SK-N-SH (cell line): ENCODE results near the gene PPP1R37. TPM values are rescaled to one million over a fixed set of nuclear protein-coding genes. Genes with fewer than 3 reads are reported as not detected.
"Not testable (repeated sequence)": the region's sequence is repeated elsewhere in the genome, so short reads cannot be mapped to it uniquely, and the experiment has no call there.

Experiments used
- CTCF ChIA-PET: fragments of 300-600, 350-600 bp; formaldehyde crosslinking; extraction: SDS; loops from one replicate; lab custom pipeline; 2021; lab: Yijun Ruan, JAX
- POLR2A ChIA-PET: fragments of 350-600 bp; sonication (Branson Sonifier 250); formaldehyde crosslinking; extraction: SDS; loops from one replicate; lab custom pipeline; 2020; ENCODE audit warnings: antibody characterized with exemption, inconsistent platforms; lab: Yijun Ruan, JAX
- DNase-seq: peaks from one replicate; pipeline ENCODE4 v3.0.0; 2012
- H2AFZ ChIP-seq: fragments of 200-600 bp; sonication (generic); 2 replicates; pipeline ENCODE4 v1.8.1; 2016; ENCODE audit warnings: antibody characterized with exemption, mild to moderate bottlenecking, low read depth
- H3F3A ChIP-seq: fragments of 200-600 bp; sonication (generic); replicated peaks from 2 replicates; pipeline ENCODE3; 2016; ENCODE audit warnings: antibody characterized with exemption, mild to moderate bottlenecking; ENCODE audit not compliant: insufficient read depth
- H3K27ac ChIP-seq, 2 experiments: fragments of 200-500 bp in 1 of 2; fragments of 200-600 bp in 1 of 2; sonication (Bioruptor generic) in 1 of 2; sonication (generic), shearing (Covaris generic) in 1 of 2; 2 replicates each; pipeline versions ENCODE4 v1.5.1 to v1.6.1; 2014 to 2016; ENCODE audit warnings: low read depth in 2 of 2, inconsistent platforms in 1 of 2, low read length in 1 of 2, mild to moderate bottlenecking in 1 of 2, mixed read lengths in 1 of 2
- H3K27me3 ChIP-seq: fragments of 200-600 bp; sonication (generic), shearing (Covaris generic); 2 replicates; pipeline ENCODE4 v1.6.1; 2016; ENCODE audit warnings: mixed run types; ENCODE audit not compliant: insufficient read depth
- H3K36me3 ChIP-seq, 2 experiments: fragments of 200-500 bp in 1 of 2; fragments of 200-600 bp in 1 of 2; sonication (Bioruptor generic) in 1 of 2; sonication (generic) in 1 of 2; replicated peaks in 1 of 2; 2 replicates each; pipeline versions ENCODE3 to v1.5.1; 2014 to 2016; ENCODE audit warnings: low read length in 1 of 2, mild to moderate bottlenecking in 1 of 2; ENCODE audit not compliant: insufficient read depth in 2 of 2, control insufficient read depth in 1 of 2
- H3K4me1 ChIP-seq, 2 experiments: fragments of 200-500 bp in 1 of 2; fragments of 200-600 bp in 1 of 2; sonication (Bioruptor generic) in 1 of 2; sonication (generic), shearing (Covaris generic) in 1 of 2; 2 replicates each; pipeline versions ENCODE4 v1.5.1 to v1.6.1; 2014 to 2016; ENCODE audit warnings: low read depth in 1 of 2, low read length in 1 of 2, mixed run types in 1 of 2; ENCODE audit not compliant: insufficient read depth in 2 of 2, control insufficient read depth in 1 of 2
- H3K4me2 ChIP-seq: fragments of 200-600 bp; sonication (generic), shearing (Covaris generic); 2 replicates; pipeline ENCODE4 v1.6.1; 2017; ENCODE audit warnings: mixed run types
- H3K4me3 ChIP-seq, 2 experiments: fragments of 200-500 bp in 1 of 2; fragments of 200-600 bp in 1 of 2; sonication (Bioruptor generic) in 1 of 2; sonication (generic), shearing (Covaris generic) in 1 of 2; 2 replicates each; pipeline versions ENCODE4 v1.5.1 to v1.8.1; 2014 to 2016; ENCODE audit warnings: low read depth in 2 of 2, inconsistent platforms in 1 of 2, low read length in 1 of 2, mild to moderate bottlenecking in 1 of 2, mixed read lengths in 1 of 2, moderate library complexity in 1 of 2
- H3K79me2 ChIP-seq: fragments of 200-600 bp; sonication (generic); 2 replicates; pipeline ENCODE4 v1.8.1; 2017; ENCODE audit warnings: mild to moderate bottlenecking; ENCODE audit not compliant: insufficient read depth
- H3K9ac ChIP-seq: fragments of 200-600 bp; sonication (generic); 2 replicates; pipeline ENCODE4 v1.6.1; 2017; ENCODE audit warnings: mixed run types
- H3K9me2 ChIP-seq: fragments of 200-600 bp; sonication (generic); 2 replicates; pipeline ENCODE4 v1.6.1; 2017; ENCODE audit warnings: mixed run types
- H3K9me3 ChIP-seq: fragments of 200-600 bp; sonication (generic); 2 replicates; pipeline ENCODE4 v1.6.1; 2017; ENCODE audit warnings: mixed run types, mild to moderate bottlenecking, moderate library complexity
- H4K20me1 ChIP-seq: fragments of 200-600 bp; sonication (generic); 2 replicates; pipeline ENCODE4 v1.6.1; 2017; ENCODE audit warnings: mild to moderate bottlenecking, mixed run types; ENCODE audit not compliant: insufficient read depth
- CHD2 ChIP-seq: fragments of 150-350 bp; IDR thresholded peaks from 2 replicates; pipeline ENCODE4 v1.6.1; 2018; ENCODE audit warnings: low read length; ENCODE audit not compliant: partially characterized antibody
- ELF1 ChIP-seq: IDR thresholded peaks from 2 replicates; pipeline ENCODE4 v1.4.0; 2012
- EP300 ChIP-seq, 2 experiments: IDR thresholded peaks; 2 replicates each; pipeline versions ENCODE4 v1.4.0 to v1.6.1; 2012; ENCODE audit warnings: borderline replicate concordance in 1 of 2, low read depth in 1 of 2, low read length in 1 of 2
- FOXM1 ChIP-seq: IDR thresholded peaks from 2 replicates; pipeline ENCODE4 v1.4.0; 2012; ENCODE audit warnings: low read depth, mild to moderate bottlenecking
- GATA2 ChIP-seq: sonication (generic); formaldehyde crosslinking; IDR thresholded peaks from 2 replicates; pipeline ENCODE4 v1.5.0; 2020; ENCODE audit warnings: mild to moderate bottlenecking, missing genetic modification reagents
- IRF3 ChIP-seq: fragments of 150-350 bp; IDR thresholded peaks from 2 replicates; pipeline ENCODE4 v1.6.1; 2016; ENCODE audit warnings: mild to moderate bottlenecking, low read depth, low read length
- MXI1 ChIP-seq: IDR thresholded peaks from 2 replicates; pipeline ENCODE4 v1.6.1; 2012; ENCODE audit warnings: mild to moderate bottlenecking, low read depth, low read length, improper control_type of control experiment
- POLR2AphosphoS5 ChIP-seq: IDR thresholded peaks from 2 replicates; pipeline ENCODE4 v1.6.1; 2012; ENCODE audit warnings: low read depth, low read length
- RAD21 ChIP-seq: IDR thresholded peaks from 2 replicates; pipeline ENCODE4 v1.6.1; 2012; ENCODE audit warnings: mild to moderate bottlenecking, low read length
- RCOR1 ChIP-seq: fragments of 150-350 bp; IDR thresholded peaks from 2 replicates; pipeline ENCODE4 v1.6.1; 2017; ENCODE audit warnings: antibody characterized with exemption, low read length
- REST ChIP-seq: IDR thresholded peaks from 2 replicates; pipeline ENCODE4 v1.6.1; 2012; ENCODE audit warnings: mild to moderate bottlenecking, low read depth, low read length, moderate library complexity
- RXRA ChIP-seq: IDR thresholded peaks from 2 replicates; pipeline ENCODE4 v1.4.0; 2012; ENCODE audit warnings: low read depth, mild to moderate bottlenecking, borderline replicate concordance
- ZBTB33 ChIP-seq: IDR thresholded peaks from 2 replicates; pipeline ENCODE4 v1.4.0; 2012; ENCODE audit warnings: low read depth, borderline replicate concordance
- WGBS: methylation state at CpG from one replicate; pipeline ENCODE4 v1.1.6; 2017; ENCODE audit warnings: low lambda C conversion rate; 5-methylcytosine and 5-hydroxymethylcytosine counted together
- polyA plus RNA-seq, 3 experiments: library from polyadenylated mRNA; depleted of rRNA; stranded (reverse); fragments of >200 nt; gene quantifications; 2 replicates each; pipeline ENCODE4 v1.2.3, GENCODE V29; 2012

PPP1R37 gene
- polyA plus RNA-seq, 1 of the 3 experiments (the other 2 are of a cell fraction): 24.4 TPM

GRCh38 chr19:45118106-45118505 is 25.1 kb downstream of the PPP1R37 start (continued):
- no peak for TF ChIP-seq IRF3
- TF ChIP-seq ZBTB33: no peak
- TF ChIP-seq RAD21: no peak

- 83% methylated on average over 15 of the region's 18 CpGs for WGBS
- H2AFZ ChIP-seq, H3K9ac ChIP-seq, H3K9me2 ChIP-seq, H3K9me3 ChIP-seq, H3K27ac ChIP-seq, DNase-seq, H3K36me3 ChIP-seq, H3K4me2 ChIP-seq, POLR2A ChIA-PET, H3F3A ChIP-seq, H3K27me3 ChIP-seq, H3K4me3 ChIP-seq: not testable (repeated sequence)
- peaks cover 0 to 21% of the 10 kb centered on the region in 2 experiments; a peak in 1 of 4 replicates for H3K4me1 ChIP-seq
- H3K79me2 ChIP-seq: peaks cover 83% of the 10 kb centered on the region
- CTCF ChIA-PET: interaction anchor here (0.8 kb wide), 1 partner anchor 25 kb away, joined by 5 read pairs; no protein-coding TSS in a partner anchor
- peaks cover 95% of the 10 kb centered on the region for H4K20me1 ChIP-seq
These were observed 25.8 kb downstream of the PPP1R37 start for GRCh38 chr19:45118591-45119355.

GRCh38 chr19:45119582-45119981 is 26.6 kb downstream of the PPP1R37 start:
- H3K4me3 ChIP-seq: no peak overlapping the region
- H3K9ac ChIP-seq: no peak overlapping the region
- no peaks in the 10 kb centered on the region for H3K27me3 ChIP-seq
- no peaks in the 10 kb centered on the region for H3K36me3 ChIP-seq
- H3K9me2 ChIP-seq: no peaks in the 10 kb centered on the region
- H3K4me2 ChIP-seq: no peak overlapping the region
- CTCF ChIA-PET: interaction anchor here (0.8 kb wide), 1 partner anchor 24 kb away, joined by 5 read pairs; no protein-coding TSS in a partner anchor
- H4K20me1 ChIP-seq: peaks cover 93% of the 10 kb centered on the region
- no peaks in the 10 kb centered on the region for H3F3A ChIP-seq
- H3K27ac ChIP-seq: no peak overlapping the region
- H3K9me3 ChIP-seq: no peaks in the 10 kb centered on the region
- POLR2A ChIA-PET: no interaction called here
- peaks cover 0 to 22% of the 10 kb centered on the region in 2 experiments; a peak in 1 of 4 replicates for H3K4me1 ChIP-seq
- no peak for DNase-seq
- WGBS: 94% methylated on average over 6 of the region's 6 CpGs
- H3K79me2 ChIP-seq: peaks cover 75% of the 10 kb centered on the region
- H2AFZ ChIP-seq: no peak overlapping the region
- TF ChIP-seq ZBTB33 (no peak), FOXM1 (no peak), GATA2 (CRISPR knock-in tag) (no peak), ELF1 (no peak), RXRA (no peak), CHD2 (no peak), POLR2AphosphoS5 (no peak), RCOR1 (no peak), EP300 (IDR thresholded peaks at IDR 0.05; ENCODE audit: borderline replicate concordance in 1 of 2, low read depth in 1 of 2, low read length in 1 of 2) (no peak), REST (no peak), MXI1 (no peak)
